K562 (cell line): ENCODE measurements around the gene TPD52L1. TPM values are rescaled to one million over a fixed set of nuclear protein-coding genes. Genes with fewer than 3 reads are reported as not detected.
A peak's percentile ranks its signal among the peaks of the same experiment; 100 is the strongest.
"Not testable (repeated sequence)": the region's sequence is repeated elsewhere in the genome, so short reads cannot be mapped to it uniquely, and the experiment has no call there.

Experiments
- ATAC-seq: fragments of 200-7000 bp; cut with Tn5 transposase; 3 replicates; pipeline ENCODE4 v1.9.1; 2020; ENCODE audit warnings: moderate library complexity
- BruUV-seq: library from RNA; stranded (reverse); fragments of 400-500 nt; replicated peaks from 2 replicates; lab custom pipeline; 2021; lab: Mats Ljungman, UMichigan
- CTCF ChIA-PET: fragments of 300-600 bp; formaldehyde crosslinking; extraction: SDS; loops from one replicate; lab custom pipeline; 2021; ENCODE audit warnings: low intra/inter-chr PET ratio; lab: Yijun Ruan, JAX
- POLR2A ChIA-PET: fragments of 300-600, 350-650 bp; sonication (Branson Sonifier 250); formaldehyde crosslinking; extraction: SDS; loops from one replicate; lab custom pipeline; 2021; ENCODE audit warnings: antibody characterized with exemption, inconsistent platforms; lab: Yijun Ruan, JAX
- DNase-seq, 4 experiments: peaks; one replicate each; pipeline versions ENCODE4 v3.0.0 to v3.0.0-alpha.2; 2011 to 2018; ENCODE audit warnings: low spot score in 3 of 4, mixed read lengths in 3 of 4; ENCODE audit errors: extremely low read depth in 1 of 4
- FAIRE-seq: peaks from 2 replicates; lab custom pipeline; 2011; peaks lifted over from hg19 to GRCh38; lab: Jason Lieb, UNC
- H2AFZ ChIP-seq: 2 replicates; pipeline ENCODE4 v1.6.0; 2011; ENCODE audit warnings: low read depth, low read length, control low read depth, inconsistent platforms
- H3K27ac ChIP-seq: fragments of 200-600 bp; 3 replicates; pipeline ENCODE4 v1.8.0; 2011; ENCODE audit warnings: low read depth, mild to moderate bottlenecking, control low read depth, inconsistent platforms, low read length, moderate library complexity, mixed read lengths; ENCODE audit errors: extremely low read depth
- H3K27me3 ChIP-seq, 2 experiments: fragments of 300-600 bp in 1 of 2; 2 replicates in 1 of 2; 3 replicates in 1 of 2; pipeline versions ENCODE4 v1.6.0 to v1.8.0; 2011; ENCODE audit warnings: inconsistent platforms in 2 of 2, low read length in 2 of 2, mild to moderate bottlenecking in 1 of 2, mixed read lengths in 1 of 2, moderate library complexity in 1 of 2; ENCODE audit not compliant: control insufficient read depth in 2 of 2, insufficient read depth in 2 of 2
- H3K36me3 ChIP-seq: fragments of 300-600 bp; 3 replicates; pipeline ENCODE4 v1.8.0; 2011; ENCODE audit warnings: mild to moderate bottlenecking, low read length, inconsistent platforms; ENCODE audit not compliant: control insufficient read depth, insufficient read depth
- H3K4me1 ChIP-seq, 2 experiments: fragments of 200-600 bp in 1 of 2; replicated peaks in 1 of 2; 2 replicates in 1 of 2; 3 replicates in 1 of 2; pipeline versions ENCODE4 v1.5.1 to v1.8.0; 2011; ENCODE audit warnings: inconsistent platforms in 2 of 2, low read length in 2 of 2, mild to moderate bottlenecking in 1 of 2, mixed read lengths in 1 of 2, moderate library complexity in 1 of 2; ENCODE audit not compliant: control insufficient read depth in 2 of 2, insufficient read depth in 2 of 2
- H3K4me2 ChIP-seq: 2 replicates; pipeline ENCODE4 v1.6.1; 2011; ENCODE audit warnings: low read length, control low read depth, inconsistent platforms, mixed read lengths; ENCODE audit not compliant: insufficient read depth
- H3K4me3 ChIP-seq: fragments of 200-600 bp; sonication (generic), shearing (Covaris generic); 2 replicates; pipeline ENCODE4 v1.5.1; 2016; ENCODE audit warnings: control low read depth, inconsistent platforms
- H3K79me2 ChIP-seq: fragments of 200-600 bp; 3 replicates; pipeline ENCODE4 v1.8.0; 2011; ENCODE audit warnings: low read length, inconsistent platforms; ENCODE audit not compliant: control insufficient read depth, insufficient read depth
- H3K9ac ChIP-seq, 2 experiments: 2 replicates each; pipeline versions ENCODE4 v1.6.0 to v1.6.1; 2011; ENCODE audit warnings: low read depth in 2 of 2, low read length in 2 of 2, control low read depth in 1 of 2, inconsistent platforms in 1 of 2, mild to moderate bottlenecking in 1 of 2, mixed read lengths in 1 of 2; ENCODE audit not compliant: insufficient read depth in 1 of 2
- H3K9me1 ChIP-seq: one replicate; pipeline ENCODE4 v1.6.0; 2011; ENCODE audit warnings: inconsistent platforms, mild to moderate bottlenecking, low read length, moderate library complexity; ENCODE audit not compliant: control insufficient read depth, insufficient read depth
- H3K9me3 ChIP-seq: replicated peaks from 2 replicates; pipeline ENCODE4 v1.5.1; 2011; ENCODE audit warnings: low read depth, low read length, inconsistent platforms; ENCODE audit not compliant: control insufficient read depth, insufficient read depth
- H4K20me1 ChIP-seq: replicated peaks from 2 replicates; pipeline ENCODE4 v1.6.1; 2011; ENCODE audit warnings: low read length, inconsistent platforms, mixed read lengths; ENCODE audit not compliant: control insufficient read depth, insufficient read depth
- CTBP1 ChIP-seq: fragments of 450-650 bp; IDR thresholded peaks from 2 replicates; pipeline ENCODE4 v1.6.1; 2016; ENCODE audit warnings: borderline replicate concordance
- CTCF ChIP-seq, 3 experiments: IDR thresholded peaks in 2 of 3; conservative IDR thresholded peaks in 1 of 3; 2 replicates each; pipeline ENCODE4 v1.5.1; 2011 to 2012; ENCODE audit warnings: low read length in 3 of 3, mild to moderate bottlenecking in 3 of 3, control low read depth in 2 of 3, improper control_type of control experiment in 1 of 3, inconsistent platforms in 1 of 3, low read depth in 1 of 3, mixed read lengths in 1 of 3, moderate library complexity in 1 of 3; ENCODE audit not compliant: insufficient read depth in 2 of 3
- FOXK2 ChIP-seq, 2 experiments: fragments of 450-650 bp; IDR thresholded peaks in 1 of 2; conservative IDR thresholded peaks in 1 of 2; 2 replicates each; pipeline ENCODE4 v1.6.1; 2016; ENCODE audit warnings: low read depth in 2 of 2, mild to moderate bottlenecking in 1 of 2
- YY1 ChIP-seq, 3 experiments: IDR thresholded peaks; 2 replicates each; pipeline ENCODE4 v1.6.1; 2011; ENCODE audit warnings: low read length in 2 of 3, mild to moderate bottlenecking in 2 of 3, moderate library complexity in 2 of 3, borderline replicate concordance in 1 of 3, control low read depth in 1 of 3, low read depth in 1 of 3; ENCODE audit not compliant: insufficient read depth in 3 of 3, insufficient replicate concordance in 2 of 3, control insufficient read depth in 1 of 3, insufficient read length in 1 of 3; ENCODE audit errors: extremely low read depth in 1 of 3
- WGBS: fragments of 100-300 bp; shearing (Covaris generic); methylation state at CpG from one replicate; pipeline ENCODE4 v1.1.6; 2016; ENCODE audit warnings: low coverage, mixed read lengths; ENCODE audit not compliant: insufficient coverage; ENCODE audit errors: missing lambda C conversion rate; 5-methylcytosine and 5-hydroxymethylcytosine counted together
- in situ Hi-C: fragments of 300-500 bp; cut with MboI; formaldehyde crosslinking; loops from 4 replicates; pipeline ENCODE4 v1.15.0; 2018; ENCODE audit warnings: inconsistent platforms, mixed read lengths
- intact Hi-C: fragments of 100-400 bp; cut with micrococcal nuclease; formaldehyde crosslinking; loops from 2 replicates; pipeline ENCODE4 v1.14.2; 2022
- polyA plus RNA-seq, 8 experiments: library from polyadenylated mRNA; depleted of rRNA in 4 of 8; stranded (reverse) in 5 of 8; unstranded in 3 of 8; fragments of >200 nt; fragmentation: Nextera tagmentation in 2 of 8; fragmentation: Illumina TruSeq in 1 of 8; extraction: Ambion mirVana in 2 of 8; extraction: Trizol in 1 of 8; gene quantifications; 2 replicates each; pipeline versions ENCODE4 v1.2.1 to v1.2.3, GENCODE V29; 2011 to 2014; ENCODE audit warnings: inconsistent platforms in 1 of 8, missing spikeins in 1 of 8
- total RNA-seq, 7 experiments: library from RNA; depleted of rRNA in 6 of 7; stranded (reverse); fragments of >200 nt in 6 of 7; fragmentation: Illumina TruSeq in 2 of 7; extraction: Trizol in 2 of 7; gene quantifications; 2 replicates each; pipeline versions ENCODE4 v1.2.1 to v1.2.3, GENCODE V29; 2011 to 2021; ENCODE audit warnings: low replicate concordance in 1 of 7
- TF ChIP-seq, protein P1 (sequence below): sonication (generic); formaldehyde crosslinking; IDR thresholded peaks from 2 replicates; pipeline ENCODE4 v1.8.1; 2023; ENCODE audit warnings: mild to moderate bottlenecking, missing genetic modification reagents

TPD52L1 gene
- total and polyA plus RNA-seq, 9 of the 15 experiments (the other 6 are each of a cell fraction or from before 2014, with no cell fraction given) = 12.9 to 149 (median 75.7) TPM

DNA sequence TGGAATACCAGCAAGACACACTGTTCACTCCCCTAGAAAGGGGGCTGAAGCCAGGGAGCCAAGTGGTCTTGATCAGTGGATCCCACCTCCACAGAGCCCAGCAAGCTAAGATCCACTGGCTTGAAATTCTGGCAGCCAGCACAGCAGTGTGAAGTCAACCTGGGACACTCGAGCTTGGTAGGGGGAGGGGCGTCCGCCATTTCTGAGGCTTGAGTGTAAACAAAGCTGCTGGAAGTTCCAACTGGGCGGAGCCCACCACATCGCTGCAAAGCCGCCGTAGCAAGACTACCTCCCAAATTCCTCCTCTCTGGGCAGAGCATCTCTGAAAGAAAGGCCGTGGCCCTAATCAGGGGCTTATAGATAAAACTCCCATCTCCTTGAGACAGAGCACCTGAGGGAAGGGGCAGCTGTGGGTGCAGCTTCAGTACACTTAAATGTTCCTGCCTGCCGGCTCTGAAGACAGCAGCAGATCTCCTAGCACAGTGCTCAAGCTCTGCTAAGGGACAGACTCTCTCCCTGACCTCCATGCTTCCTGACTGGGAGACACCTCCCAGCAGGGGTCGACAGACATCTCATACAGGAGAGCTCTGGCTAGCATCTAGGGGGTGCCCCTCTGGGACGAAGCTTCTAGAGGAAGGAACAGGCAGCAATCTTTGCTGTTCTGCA is 126.9 kb downstream of the TPD52L1 start:
- H3K4me3 ChIP-seq = not testable (repeated sequence)

More for the DNA sequence above, 126.9 kb downstream of the TPD52L1 start:
- CTCF ChIA-PET, intact Hi-C loops, BruUV-seq, H3K4me1 ChIP-seq, H4K20me1 ChIP-seq, H3K9me1 ChIP-seq, H3K9ac ChIP-seq, H2AFZ ChIP-seq, FAIRE-seq, H3K27me3 ChIP-seq, in situ Hi-C loops, H3K9me3 ChIP-seq: not testable (repeated sequence)
- Histone ChIP-seq H3K79me2 (peaks cover 51% of the 10 kb centered on the region), H3K27ac (0 out of 3 replicates have a peak overlapping the region, but pooled peaks have one; percentile 48), H3K36me3 (peaks cover 69% of the 10 kb centered on the region), H3K4me2 (peak overlapping the region; percentile 25; the same call in 1 of the 2 replicates)
- WGBS = 51% methylated on average over 11 of the region's 11 CpGs
- TF ChIP-seq CTBP1 (peak; percentile 48; the same call in 1 of the 2 replicates), CTCF (IDR thresholded peaks at IDR 0.05 in 2 of 3, conservative IDR thresholded peaks at IDR 0.05 in 1 of 3; ENCODE audit: insufficient read depth in 2 of 3, low read depth in 1 of 3, low read length in 3 of 3) (peak in 1 of 3 experiments; percentile 13; a peak in 1 of 6 replicates), YY1 (IDR thresholded peaks at IDR 0.05; ENCODE audit: borderline replicate concordance in 1 of 3, control insufficient read depth in 1 of 3, extremely low read depth in 1 of 3, insufficient read depth in 3 of 3, insufficient read length in 1 of 3, insufficient replicate concordance in 2 of 3, low read depth in 1 of 3, low read length in 2 of 3) (peak; percentile 26 to 87 (median 67)), FOXK2 (conservative IDR thresholded peaks at IDR 0.05 in 1 of 2, IDR thresholded peaks at IDR 0.05 in 1 of 2; ENCODE audit: low read depth in 2 of 2) (peak; percentile 69 to 75)
- TF ChIP-seq, protein P1, sequence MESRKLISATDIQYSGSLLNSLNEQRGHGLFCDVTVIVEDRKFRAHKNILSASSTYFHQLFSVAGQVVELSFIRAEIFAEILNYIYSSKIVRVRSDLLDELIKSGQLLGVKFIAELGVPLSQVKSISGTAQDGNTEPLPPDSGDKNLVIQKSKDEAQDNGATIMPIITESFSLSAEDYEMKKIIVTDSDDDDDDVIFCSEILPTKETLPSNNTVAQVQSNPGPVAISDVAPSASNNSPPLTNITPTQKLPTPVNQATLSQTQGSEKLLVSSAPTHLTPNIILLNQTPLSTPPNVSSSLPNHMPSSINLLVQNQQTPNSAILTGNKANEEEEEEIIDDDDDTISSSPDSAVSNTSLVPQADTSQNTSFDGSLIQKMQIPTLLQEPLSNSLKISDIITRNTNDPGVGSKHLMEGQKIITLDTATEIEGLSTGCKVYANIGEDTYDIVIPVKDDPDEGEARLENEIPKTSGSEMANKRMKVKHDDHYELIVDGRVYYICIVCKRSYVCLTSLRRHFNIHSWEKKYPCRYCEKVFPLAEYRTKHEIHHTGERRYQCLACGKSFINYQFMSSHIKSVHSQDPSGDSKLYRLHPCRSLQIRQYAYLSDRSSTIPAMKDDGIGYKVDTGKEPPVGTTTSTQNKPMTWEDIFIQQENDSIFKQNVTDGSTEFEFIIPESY (CRISPR knock-in tag) = peak; percentile 93
- DNase-seq (peak in 1 of 4 experiments; percentile 71), ATAC-seq (peak; percentile 98)
- POLR2A ChIA-PET = interaction anchor here (0.6 to 2.0 kb wide), 3 partner anchors 10 to 21 kb away, joined by 3 to 6 read pairs (median 6); no protein-coding TSS in a partner anchor
